ENCODE data around the gene GADD45A. TPM values are rescaled to one million over a fixed set of nuclear protein-coding genes. Genes with fewer than 3 reads are reported as not detected.
A peak's percentile ranks its signal among the peaks of the same experiment; 100 is the strongest.

Gene GADD45A
- total RNA-seq, 1 donor from 2014 or later, result 53.8 TPM

DNA sequence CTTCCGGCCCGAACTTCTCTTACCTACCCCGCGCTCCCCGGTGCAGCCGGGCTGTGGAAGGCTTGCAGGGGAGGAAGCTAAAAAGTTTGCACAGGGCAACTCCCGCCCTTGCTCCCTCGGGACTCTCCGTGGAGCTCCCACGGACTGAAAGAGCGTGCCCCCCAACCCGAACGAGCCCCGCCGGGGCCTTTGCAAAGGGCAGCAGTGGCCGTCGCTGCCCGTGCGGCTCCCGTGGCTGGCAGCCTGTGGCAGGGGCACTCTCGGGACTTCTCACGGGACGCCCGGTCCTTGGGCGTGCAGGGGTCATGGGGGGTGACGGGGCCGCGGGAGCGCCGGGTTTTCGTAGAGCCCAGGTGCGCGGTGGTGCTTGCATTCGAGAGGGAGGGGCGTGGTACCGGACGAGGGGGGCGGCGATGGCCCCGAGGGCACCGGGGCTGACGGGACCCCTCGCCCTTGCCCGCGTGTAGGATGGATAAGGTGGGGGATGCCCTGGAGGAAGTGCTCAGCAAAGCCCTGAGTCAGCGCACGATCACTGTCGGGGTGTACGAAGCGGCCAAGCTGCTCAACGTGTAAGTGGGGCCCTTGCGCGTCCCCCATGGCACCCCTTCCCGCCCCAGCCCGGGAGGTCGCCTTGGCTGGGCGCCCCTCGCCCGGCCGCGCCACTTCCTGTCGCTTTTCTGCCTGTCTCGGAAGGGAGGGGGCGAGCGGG, 711 bp downstream of the GADD45A start:
- DNase-seq (ENCODE audit: missing footprints), result peak; percentile 75
- peak; percentile 18 for ATAC-seq

GRCh38 chr1:67686267-67687197, 1.5 kb downstream of the GADD45A start:
- peak; percentile 70 for ATAC-seq
- DNase-seq (ENCODE audit: missing footprints), result peak; percentile 86
- intact Hi-C loops (cut with DNase I), result loop anchor here (2.0 to 10.0 kb wide), 5 partner anchors 36 to 149 kb away; partner anchors contain the start of gene GNG12

More for the DNA sequence above, 711 bp downstream of the GADD45A start:
- intact Hi-C loops (cut with DNase I), result loop anchor here (1.0 to 10.0 kb wide), 6 partner anchors 37 to 149 kb away; partner anchors contain the start of gene GNG12

DNA sequence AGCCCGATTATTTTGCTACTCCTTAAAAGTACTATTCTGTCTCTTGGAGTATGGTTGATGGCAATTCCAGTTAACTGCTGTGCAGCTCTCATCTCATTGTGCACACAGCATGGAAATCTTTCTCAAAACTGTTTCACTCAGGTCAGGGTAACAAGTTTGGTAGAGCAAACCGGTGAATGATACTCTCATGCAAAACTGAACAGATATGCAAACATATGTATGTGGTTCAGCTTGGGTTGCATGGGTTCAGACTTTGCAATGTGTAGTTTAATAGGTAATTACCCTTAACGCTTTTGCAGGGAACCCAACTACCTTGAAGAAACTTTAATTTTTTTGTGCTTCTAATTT, 2.2 kb downstream of the GADD45A start:
- ATAC-seq (no peak), DNase-seq (ENCODE audit: missing footprints) (no peak)
- intact Hi-C loops (cut with DNase I), result loop anchor here (2.0 to 10.0 kb wide), 5 partner anchors 35 to 150 kb away; partner anchors contain the start of gene GNG12

GRCh38 chr1:67687649-67688048, 2.6 kb downstream of the GADD45A start:
- DNase-seq (ENCODE audit: missing footprints), result no peak
- no peak for ATAC-seq
- intact Hi-C loops (cut with DNase I), result loop anchor here (2.0 to 10.0 kb wide), 5 partner anchors 35 to 150 kb away; partner anchors contain the start of gene GNG12

DNA sequence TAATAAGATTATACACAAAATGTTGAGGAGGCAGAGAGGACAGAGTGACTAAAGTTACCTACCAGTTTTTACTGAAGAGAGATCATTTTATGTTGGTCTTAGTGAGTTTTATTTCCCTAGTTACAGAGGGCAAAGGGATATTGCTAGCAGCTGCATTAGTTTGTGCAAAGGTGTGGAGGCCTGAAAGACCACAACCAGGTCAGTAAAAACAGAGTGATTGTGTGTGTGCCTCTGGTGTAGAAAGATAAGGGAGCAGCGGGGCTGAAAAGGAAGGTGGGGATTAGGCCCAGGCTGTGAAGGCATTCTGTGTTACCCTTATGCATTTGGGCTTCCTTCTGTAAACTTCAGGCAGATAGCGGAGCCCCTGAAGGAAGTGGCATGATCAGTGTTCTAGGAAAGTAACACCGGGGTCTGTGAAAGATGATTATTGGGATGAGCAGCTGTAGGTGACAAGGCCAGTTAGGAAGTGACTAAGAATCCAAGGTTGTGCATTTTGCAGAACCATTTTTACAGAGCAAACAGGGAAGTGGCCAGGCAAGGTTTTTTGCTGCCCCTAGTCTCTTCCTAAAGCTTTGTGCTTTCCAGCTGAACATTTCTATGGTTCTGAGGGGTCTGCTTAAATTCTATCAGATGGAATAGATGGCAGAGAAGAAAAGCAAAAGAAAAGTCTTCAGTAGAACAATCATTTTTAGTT, 3.7 kb downstream of the GADD45A start:
- intact Hi-C loops (cut with DNase I), result loop anchor here (5.0 to 10.0 kb wide), 4 partner anchors 34 to 151 kb away; partner anchors contain the start of gene GNG12
- no peak for DNase-seq (ENCODE audit: missing footprints)
- ATAC-seq, result no peak

DNA sequence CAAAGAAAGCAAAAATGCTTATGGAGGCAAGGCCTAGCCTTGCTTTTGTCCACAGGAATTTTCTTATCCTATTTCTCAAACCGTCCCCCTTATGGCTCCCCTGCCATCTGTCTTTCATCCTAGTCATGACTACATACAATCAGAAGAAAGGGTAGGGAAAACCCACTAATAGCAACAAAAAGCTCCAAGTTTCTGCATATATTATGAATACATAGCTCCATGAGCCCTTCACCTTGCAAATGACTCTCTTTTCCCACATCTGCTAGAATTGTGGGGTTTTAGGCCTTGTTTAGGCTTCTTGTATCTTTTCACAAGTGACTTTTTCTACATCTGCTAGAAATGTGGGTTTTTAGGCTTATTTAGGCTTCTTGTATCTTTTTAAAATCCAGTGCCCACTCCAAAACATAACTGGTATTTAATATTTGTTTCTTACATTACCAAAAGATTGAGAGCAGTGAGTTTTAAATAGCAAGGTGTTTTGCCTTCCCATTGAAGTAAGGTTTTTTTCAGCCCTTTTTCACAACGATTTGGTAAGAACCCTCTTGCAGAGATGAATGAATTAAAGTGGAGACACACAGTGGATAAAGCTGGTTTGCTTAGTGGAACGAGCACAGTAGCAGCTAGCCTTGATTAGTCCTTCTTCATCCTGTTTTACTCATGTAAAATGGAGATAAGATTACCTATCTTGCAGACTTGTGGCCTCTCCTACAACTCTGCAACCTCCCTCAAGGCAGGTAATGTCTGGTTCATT, 4.4 kb downstream of the GADD45A start:
- intact Hi-C loops (cut with DNase I), result loop anchor here (5.0 to 10.0 kb wide), 4 partner anchors 33 to 152 kb away; partner anchors contain the start of gene GNG12
- ATAC-seq (no peak), DNase-seq (ENCODE audit: missing footprints) (no peak)

DNA sequence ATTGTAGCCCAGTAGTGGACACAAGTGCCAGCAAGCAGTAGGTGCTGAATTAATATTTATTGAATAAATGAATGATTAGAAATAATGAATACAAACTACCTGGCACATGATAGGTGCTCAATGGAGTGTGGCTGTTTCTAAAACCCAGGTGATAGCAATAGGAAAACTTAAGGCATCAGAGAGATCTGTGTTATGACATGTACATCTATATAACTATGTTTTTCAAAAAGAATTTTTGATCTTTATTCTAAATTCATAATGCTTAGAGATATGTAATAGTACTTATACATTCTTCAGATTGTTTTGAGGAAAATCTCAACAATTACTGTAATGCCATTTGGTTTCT, 5.0 kb downstream of the GADD45A start:
- intact Hi-C loops (cut with DNase I), result no loop called here
- no peak for ATAC-seq
- no peak for DNase-seq (ENCODE audit: missing footprints)

DNA sequence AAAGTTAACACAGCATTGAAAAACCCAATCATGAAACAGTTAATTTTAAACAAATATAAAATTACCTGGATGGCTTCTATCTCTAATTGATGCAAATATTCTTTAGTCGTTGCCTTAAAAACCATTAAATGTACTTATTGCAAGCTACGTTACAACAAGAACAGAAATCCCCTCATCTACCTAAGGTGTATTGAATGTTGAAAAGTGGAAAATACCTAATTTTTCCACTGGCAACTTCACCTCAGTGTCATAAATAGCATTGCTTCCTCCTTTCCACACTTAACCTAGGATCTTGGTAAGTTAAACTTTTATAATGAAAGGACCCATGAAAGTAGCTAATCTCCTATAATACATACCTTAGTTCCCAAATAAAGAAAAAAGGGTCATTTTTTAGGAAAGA, 5.4 kb downstream of the GADD45A start:
- intact Hi-C loops (cut with DNase I), result no loop called here
- no peak for ATAC-seq

GRCh38 chr1:67691712-67692111, 6.7 kb downstream of the GADD45A start:
- DNase-seq (ENCODE audit: missing footprints), result no peak
- intact Hi-C loops (cut with DNase I), result no loop called here
- no peak for ATAC-seq

More for the DNA sequence above, 5.4 kb downstream of the GADD45A start:
- no peak for DNase-seq (ENCODE audit: missing footprints)

- intact Hi-C loops (cut with DNase I), result no loop called here
- DNase-seq (ENCODE audit: missing footprints), result no peak
- no peak for ATAC-seq
These were observed 11.0 kb downstream of the GADD45A start for GRCh38 chr1:67695963-67696362.

GRCh38 chr1:67696708-67697107, 11.7 kb downstream of the GADD45A start:
- ATAC-seq (no peak), DNase-seq (ENCODE audit: missing footprints) (no peak)
- intact Hi-C loops (cut with DNase I), result no loop called here

DNA sequence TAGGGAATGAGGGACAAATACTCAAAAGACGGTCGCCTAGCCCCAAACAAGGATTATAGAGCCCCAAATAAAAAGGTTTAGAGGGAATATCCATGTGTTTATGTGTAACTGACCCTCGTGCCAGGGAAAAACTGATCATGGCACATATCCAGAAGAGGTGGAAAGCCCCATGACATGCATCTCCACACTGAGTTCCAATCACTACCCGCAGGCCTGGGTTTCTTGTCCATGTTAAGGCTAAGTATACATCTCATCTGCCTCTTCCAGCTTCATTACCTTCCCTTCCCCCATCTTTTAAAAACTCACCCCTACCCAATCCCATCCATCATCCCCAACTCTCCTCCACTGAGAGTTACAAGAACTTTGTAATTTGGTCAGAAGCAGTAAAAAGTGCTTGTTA, 15.2 kb downstream of the GADD45A start:
- no peak for DNase-seq (ENCODE audit: missing footprints)
- intact Hi-C loops (cut with DNase I), result no loop called here
- no peak for ATAC-seq

DNA sequence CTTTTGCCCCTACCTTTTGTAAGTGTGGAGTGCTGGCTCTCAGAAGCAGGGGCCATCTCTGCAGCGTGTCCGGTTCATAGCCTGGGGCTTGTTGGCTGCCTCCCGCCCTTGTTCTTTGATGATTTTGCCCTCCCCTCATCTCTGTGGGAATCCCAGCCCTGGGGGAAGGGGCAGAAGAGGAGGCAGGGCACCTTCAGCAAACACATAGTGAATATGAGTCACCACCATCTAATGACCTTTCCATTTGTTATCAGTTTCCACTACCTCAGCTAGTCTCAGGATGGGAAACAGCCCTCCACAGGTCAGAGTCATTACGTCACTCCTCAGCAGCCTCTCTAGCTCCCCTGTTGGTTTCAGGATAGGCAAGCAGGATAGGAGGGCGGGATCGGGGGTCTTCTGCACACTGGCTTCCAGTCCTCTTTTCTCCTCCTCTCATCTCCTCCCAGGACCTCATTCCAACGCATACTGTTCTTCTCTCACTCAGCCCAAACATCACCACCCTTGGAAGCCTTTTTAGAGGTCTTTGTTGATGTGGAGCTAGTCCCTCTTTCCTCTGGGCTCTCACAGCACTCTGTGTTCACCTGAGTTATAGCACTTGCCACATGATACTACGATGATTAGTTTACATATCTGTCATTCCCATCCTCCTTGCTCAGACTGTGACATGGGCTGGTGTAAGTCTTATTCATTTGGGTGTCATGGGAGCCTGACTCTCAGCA, 15.8 kb downstream of the GADD45A start:
- ATAC-seq (peak; percentile 26), DNase-seq (ENCODE audit: missing footprints) (no peak)
- intact Hi-C loops (cut with DNase I), result no loop called here

- intact Hi-C loops (cut with DNase I), result no loop called here
- no peak for DNase-seq (ENCODE audit: missing footprints)
- no peak for ATAC-seq
These were observed 16.9 kb downstream of the GADD45A start for GRCh38 chr1:67701876-67702275.

GRCh38 chr1:67704351-67704750, 19.4 kb downstream of the GADD45A start:
- no peak for ATAC-seq
- intact Hi-C loops (cut with DNase I), result no loop called here
- no peak for DNase-seq (ENCODE audit: missing footprints)

DNA sequence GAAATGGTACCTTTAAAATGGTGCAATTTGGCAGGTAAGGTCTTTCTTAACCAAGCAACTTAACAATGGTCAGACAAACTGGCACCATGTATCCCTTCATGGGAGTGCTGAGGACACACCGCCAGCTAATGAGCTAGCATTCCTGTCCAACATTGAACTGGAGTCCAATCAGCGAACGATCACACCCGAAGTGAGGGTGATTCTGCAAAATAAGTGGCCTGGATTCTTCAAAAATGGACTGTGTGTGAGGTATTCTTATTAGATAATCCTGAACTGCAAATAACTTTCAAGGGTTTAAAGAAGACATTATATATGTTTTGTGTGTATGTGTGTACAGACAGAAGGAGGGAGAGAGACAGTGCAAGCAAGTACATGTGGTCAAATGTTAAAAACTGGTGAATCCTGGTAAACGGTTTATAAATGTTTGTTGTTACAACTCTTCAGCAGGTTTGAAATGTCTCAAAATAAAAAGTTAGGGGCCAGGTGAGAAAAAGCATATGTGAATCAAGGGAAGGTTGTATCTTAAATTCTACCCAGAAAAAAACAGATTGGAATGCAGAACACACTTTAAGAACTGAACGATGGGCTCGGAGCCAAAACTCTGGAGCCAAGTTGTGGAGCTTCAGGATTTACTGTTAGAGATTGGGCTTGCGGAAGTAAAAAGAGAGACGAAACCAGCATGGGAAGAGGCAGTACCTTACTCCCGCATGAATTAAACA, 20.9 kb downstream of the GADD45A start:
- intact Hi-C loops (cut with DNase I), result no loop called here
- ATAC-seq (no peak), DNase-seq (ENCODE audit: missing footprints) (no peak)

DNA sequence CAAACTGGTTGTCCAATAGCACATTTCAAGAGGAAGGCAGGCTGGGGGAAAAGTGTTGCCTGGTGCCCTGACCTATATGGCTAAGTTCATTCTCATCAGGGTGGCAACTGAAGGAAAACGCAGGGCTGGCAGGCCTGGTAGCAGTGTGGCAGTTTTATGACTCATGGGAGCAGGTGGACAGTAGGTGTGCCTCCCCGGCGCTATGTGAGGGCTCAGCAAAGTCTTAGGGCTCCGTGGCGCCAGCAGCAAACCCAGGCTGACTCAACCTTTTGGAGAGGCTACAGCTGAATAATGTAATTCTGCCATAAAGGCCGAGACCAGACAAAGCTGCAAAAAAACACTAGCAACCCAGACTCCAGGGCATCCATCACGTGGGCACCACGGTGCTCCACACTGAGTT, 23.6 kb downstream of the GADD45A start:
- intact Hi-C loops (cut with DNase I), result no loop called here
- no peak for DNase-seq (ENCODE audit: missing footprints)
- ATAC-seq, result no peak
